Measurements from ENCODE around the gene DYNC2I2. TPM values are rescaled to one million over a fixed set of nuclear protein-coding genes. Genes with fewer than 3 reads are reported as not detected.

The DYNC2I2 gene
- total and polyA plus RNA-seq, 2 of the 4 experiments (the other 2 are of a cell fraction): 33.7 to 37.1 TPM

GRCh38 chr9:128610897-128611296 is 45.8 kb downstream of the DYNC2I2 start:
- ChIA-PET POLR2A (ENCODE audit: unreplicated experiment) (no interaction called here), CTCF (interaction anchor here (0.5 to 1.3 kb wide), 2 partner anchors 10 to 81 kb away, joined by 3 to 4 read pairs; no protein-coding TSS in a partner anchor)
- H4K8ac ChIP-seq (ENCODE audit: low read depth in 2 of 2, low read length in 2 of 2): no peak overlapping the region
- ATAC-seq (ENCODE audit: low read depth) (no peak), DNase-seq (no peak)
- H3K9me3 ChIP-seq (ENCODE audit: control insufficient read depth, insufficient read depth, low read length): no peaks in the 10 kb centered on the region
- no peak overlapping the region for H2BK20ac ChIP-seq (ENCODE audit: low read depth, low read length)
- no peak overlapping the region for H3K9ac ChIP-seq (ENCODE audit: low read depth, low read length)
- H2BK5ac ChIP-seq (ENCODE audit: low read depth, low read length, poor library complexity, severe bottlenecking): no peak overlapping the region
- H2AK9ac ChIP-seq (replicated peaks; ENCODE audit: low read depth, low read length, poor library complexity): no peak overlapping the region
- peaks cover 14 to 20% of the 10 kb centered on the region in 2 experiments; a peak in 3 of 4 replicates for H3K79me1 ChIP-seq (ENCODE audit: low read depth in 1 of 2, low read length in 2 of 2)
- intact Hi-C loops (cut with micrococcal nuclease) (loop anchor here (5.0 kb wide), 1 partner anchor 34 kb away; no protein-coding TSS in a partner anchor), dilution Hi-C loops (cut with HindIII; ENCODE audit: low sequenced_read_pairs, unreplicated experiment) (no loop called here), in situ Hi-C loops (cut with MboI; ENCODE audit: low sequenced_read_pairs) (no loop called here)
- TF ChIP-seq CHD1 (IDR thresholded peaks at IDR 0.05; ENCODE audit: low read depth, low read length) (no peak), NFE2L2 (IDR thresholded peaks at IDR 0.05; ENCODE audit: low read depth, low read length) (no peak), MXI1 (IDR thresholded peaks at IDR 0.05; ENCODE audit: borderline replicate concordance, low read depth, low read length) (no peak), CEBPB (IDR thresholded peaks at IDR 0.05; ENCODE audit: low read depth, low read length) (no peak), POLR2A (IDR thresholded peaks at IDR 0.05; ENCODE audit: low read depth, low read length) (no peak), RCOR1 (IDR thresholded peaks at IDR 0.05; ENCODE audit: insufficient replicate concordance, low read length) (no peak)
- TF ChIP-seq, protein P1, sequence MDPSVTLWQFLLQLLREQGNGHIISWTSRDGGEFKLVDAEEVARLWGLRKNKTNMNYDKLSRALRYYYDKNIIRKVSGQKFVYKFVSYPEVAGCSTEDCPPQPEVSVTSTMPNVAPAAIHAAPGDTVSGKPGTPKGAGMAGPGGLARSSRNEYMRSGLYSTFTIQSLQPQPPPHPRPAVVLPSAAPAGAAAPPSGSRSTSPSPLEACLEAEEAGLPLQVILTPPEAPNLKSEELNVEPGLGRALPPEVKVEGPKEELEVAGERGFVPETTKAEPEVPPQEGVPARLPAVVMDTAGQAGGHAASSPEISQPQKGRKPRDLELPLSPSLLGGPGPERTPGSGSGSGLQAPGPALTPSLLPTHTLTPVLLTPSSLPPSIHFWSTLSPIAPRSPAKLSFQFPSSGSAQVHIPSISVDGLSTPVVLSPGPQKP (IDR thresholded peaks at IDR 0.05; ENCODE audit: borderline replicate concordance, low read depth, low read length): no peak
- H3K27me3 ChIP-seq (ENCODE audit: control insufficient read depth, insufficient read depth, low read length): no peaks in the 10 kb centered on the region
- no peak overlapping the region for H3K4ac ChIP-seq (ENCODE audit: low read depth, low read length)
- H2AFZ ChIP-seq (replicated peaks; ENCODE audit: low read length, poor library complexity): no peak overlapping the region
- H2BK120ac ChIP-seq (ENCODE audit: low read depth, low read length): no peak overlapping the region
- H4K91ac ChIP-seq (ENCODE audit: insufficient read depth, low read depth, low read length): no peak overlapping the region
- no peak overlapping the region for H3K56ac ChIP-seq (ENCODE audit: extremely low read depth, insufficient read depth, low read length)
- H3K4me2 ChIP-seq (ENCODE audit: low read depth, low read length): no peak overlapping the region
- no peaks in the 10 kb centered on the region for H4K20me1 ChIP-seq (ENCODE audit: insufficient read depth, low read length)
- no peak overlapping the region for H2AK5ac ChIP-seq (ENCODE audit: low read depth, low read length)
- no CpG with 5 or more reads among the region's 3 CpGs for WGBS, 2 experiments (ENCODE audit: extremely low coverage in 2 of 2, insufficient read length in 1 of 2)
- H3K9me1 ChIP-seq (ENCODE audit: insufficient read depth, low read length): no peaks in the 10 kb centered on the region; the same call in 1 of the 2 replicates
- no peak overlapping the region for H3K4me3 ChIP-seq (ENCODE audit: insufficient read depth, low read depth, low read length)
- no peak overlapping the region for H3K27ac ChIP-seq (ENCODE audit: insufficient read depth, low read length)
- H3K18ac ChIP-seq (ENCODE audit: low read depth, low read length): no peak overlapping the region
- H3K36me3 ChIP-seq (ENCODE audit: control insufficient read depth, insufficient read depth, low read length): peaks cover 78% of the 10 kb centered on the region
- no peak overlapping the region for H3K14ac ChIP-seq (replicated peaks; ENCODE audit: low read depth, low read length)
- no peak overlapping the region for H3K23ac ChIP-seq (ENCODE audit: low read depth, low read length)
- H4K5ac ChIP-seq (ENCODE audit: low read depth, low read length): no peak overlapping the region
- BruUV-seq (replicated peaks): no TSS peak
- H3K4me1 ChIP-seq (ENCODE audit: control insufficient read depth, insufficient read depth, low read length): no peaks in the 10 kb centered on the region
- H2BK15ac ChIP-seq (ENCODE audit: low read depth, low read length): no peak overlapping the region
